ENCODE data around the gene SCARB1.

SCARB1 gene

DNA sequence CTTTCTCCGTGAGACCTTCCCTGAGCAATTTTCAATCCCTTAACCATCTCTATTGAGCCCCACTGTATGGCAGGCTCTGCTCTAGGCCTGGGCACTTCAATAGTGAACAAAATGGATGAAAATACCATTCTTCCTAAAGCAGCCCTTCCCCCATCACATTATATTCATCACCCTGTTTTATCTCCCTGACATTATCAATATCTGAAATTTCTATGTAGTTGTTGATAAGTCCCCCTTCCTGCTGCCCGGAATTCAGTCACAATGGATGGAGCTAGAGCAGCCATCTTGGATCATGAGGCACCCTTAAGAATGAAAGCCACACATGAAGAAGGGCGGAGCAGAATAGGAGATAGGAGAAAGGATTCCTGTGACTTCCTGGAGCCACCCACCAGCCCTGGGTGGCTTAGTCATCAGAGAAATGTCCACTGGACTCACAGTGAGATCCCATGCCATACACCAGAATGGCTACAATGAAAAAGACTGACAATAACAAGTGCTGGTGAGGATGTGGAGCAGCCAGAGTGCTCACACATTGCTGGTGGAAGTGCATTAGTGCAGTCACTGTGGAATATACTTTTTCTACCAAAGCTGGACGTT is 33.9 kb downstream of the SCARB1 start:
- ChIA-PET POLR2A (no interaction called here), CTCF (no interaction called here)
- peaks cover 5% of the 10 kb centered on the region; the same call in 1 of the 2 replicates for H3K4me1 ChIP-seq (ENCODE audit: control insufficient read depth, insufficient read depth, low read length)
- peak; percentile 46 for TF ChIP-seq SETDB1 (IDR thresholded peaks at IDR 0.05; ENCODE audit: insufficient read length, low read length)
- TF ChIP-seq, protein P1, sequence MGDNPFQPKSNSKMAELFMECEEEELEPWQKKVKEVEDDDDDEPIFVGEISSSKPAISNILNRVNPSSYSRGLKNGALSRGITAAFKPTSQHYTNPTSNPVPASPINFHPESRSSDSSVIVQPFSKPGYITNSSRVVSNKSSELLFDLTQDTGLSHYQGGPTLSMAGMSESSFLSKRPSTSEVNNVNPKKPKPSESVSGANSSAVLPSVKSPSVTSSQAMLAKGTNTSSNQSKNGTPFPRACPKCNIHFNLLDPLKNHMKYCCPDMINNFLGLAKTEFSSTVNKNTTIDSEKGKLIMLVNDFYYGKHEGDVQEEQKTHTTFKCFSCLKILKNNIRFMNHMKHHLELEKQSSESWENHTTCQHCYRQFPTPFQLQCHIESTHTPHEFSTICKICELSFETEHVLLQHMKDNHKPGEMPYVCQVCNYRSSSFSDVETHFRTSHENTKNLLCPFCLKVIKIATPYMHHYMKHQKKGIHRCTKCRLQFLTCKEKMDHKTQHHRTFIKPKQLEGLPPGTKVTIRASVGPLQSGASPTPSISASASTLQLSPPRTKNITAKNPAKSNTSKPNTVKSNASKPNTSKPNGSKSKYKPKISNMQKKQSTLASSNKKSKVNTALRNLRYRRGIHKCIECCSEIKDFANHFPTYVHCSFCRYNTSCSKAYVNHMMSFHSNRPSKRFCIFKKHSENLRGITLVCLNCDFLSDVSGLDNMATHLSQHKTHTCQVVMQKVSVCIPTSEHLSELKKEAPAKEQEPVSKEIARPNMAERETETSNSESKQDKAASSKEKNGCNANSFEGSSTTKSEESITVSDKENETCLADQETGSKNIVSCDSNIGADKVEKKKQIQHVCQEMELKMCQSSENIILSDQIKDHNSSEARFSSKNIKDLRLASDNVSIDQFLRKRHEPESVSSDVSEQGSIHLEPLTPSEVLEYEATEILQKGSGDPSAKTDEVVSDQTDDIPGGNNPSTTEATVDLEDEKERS (tag by site-specific recombination; IDR thresholded peaks at IDR 0.05): 0 out of 2 replicates have a peak, but pooled peaks have one; percentile 57
- no peak for TF ChIP-seq OVOL3 (tag by site-specific recombination; IDR thresholded peaks at IDR 0.05)
- TF ChIP-seq, protein P2, sequence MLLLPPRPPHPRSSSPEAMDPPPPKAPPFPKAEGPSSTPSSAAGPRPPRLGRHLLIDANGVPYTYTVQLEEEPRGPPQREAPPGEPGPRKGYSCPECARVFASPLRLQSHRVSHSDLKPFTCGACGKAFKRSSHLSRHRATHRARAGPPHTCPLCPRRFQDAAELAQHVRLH (tag by site-specific recombination; IDR thresholded peaks at IDR 0.05): peak; percentile 57; the same call in 1 of the 2 replicates
- peak; percentile 99 for TF ChIP-seq ZNF184 (tag by site-specific recombination; IDR thresholded peaks at IDR 0.05)
- TF ChIP-seq, protein P3, sequence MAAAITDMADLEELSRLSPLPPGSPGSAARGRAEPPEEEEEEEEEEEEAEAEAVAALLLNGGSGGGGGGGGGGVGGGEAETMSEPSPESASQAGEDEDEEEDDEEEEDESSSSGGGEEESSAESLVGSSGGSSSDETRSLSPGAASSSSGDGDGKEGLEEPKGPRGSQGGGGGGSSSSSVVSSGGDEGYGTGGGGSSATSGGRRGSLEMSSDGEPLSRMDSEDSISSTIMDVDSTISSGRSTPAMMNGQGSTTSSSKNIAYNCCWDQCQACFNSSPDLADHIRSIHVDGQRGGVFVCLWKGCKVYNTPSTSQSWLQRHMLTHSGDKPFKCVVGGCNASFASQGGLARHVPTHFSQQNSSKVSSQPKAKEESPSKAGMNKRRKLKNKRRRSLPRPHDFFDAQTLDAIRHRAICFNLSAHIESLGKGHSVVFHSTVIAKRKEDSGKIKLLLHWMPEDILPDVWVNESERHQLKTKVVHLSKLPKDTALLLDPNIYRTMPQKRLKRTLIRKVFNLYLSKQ (tag by site-specific recombination; IDR thresholded peaks at IDR 0.05; ENCODE audit: borderline replicate concordance): no peak
- no peaks in the 10 kb centered on the region; a peak in 1 of 3 replicates for H3K36me3 ChIP-seq (ENCODE audit: control insufficient read depth in 2 of 2, insufficient read depth in 1 of 2, low read length in 2 of 2)
- H3K9me3 ChIP-seq (ENCODE audit: control insufficient read depth, insufficient read depth, low read depth, low read length): no peaks in the 10 kb centered on the region
- H3K27ac ChIP-seq (ENCODE audit: extremely low read depth, low read depth, low read length): no peak overlapping the region
- no peak overlapping the region for H3K4me3 ChIP-seq (ENCODE audit: low read depth, low read length)

DNA sequence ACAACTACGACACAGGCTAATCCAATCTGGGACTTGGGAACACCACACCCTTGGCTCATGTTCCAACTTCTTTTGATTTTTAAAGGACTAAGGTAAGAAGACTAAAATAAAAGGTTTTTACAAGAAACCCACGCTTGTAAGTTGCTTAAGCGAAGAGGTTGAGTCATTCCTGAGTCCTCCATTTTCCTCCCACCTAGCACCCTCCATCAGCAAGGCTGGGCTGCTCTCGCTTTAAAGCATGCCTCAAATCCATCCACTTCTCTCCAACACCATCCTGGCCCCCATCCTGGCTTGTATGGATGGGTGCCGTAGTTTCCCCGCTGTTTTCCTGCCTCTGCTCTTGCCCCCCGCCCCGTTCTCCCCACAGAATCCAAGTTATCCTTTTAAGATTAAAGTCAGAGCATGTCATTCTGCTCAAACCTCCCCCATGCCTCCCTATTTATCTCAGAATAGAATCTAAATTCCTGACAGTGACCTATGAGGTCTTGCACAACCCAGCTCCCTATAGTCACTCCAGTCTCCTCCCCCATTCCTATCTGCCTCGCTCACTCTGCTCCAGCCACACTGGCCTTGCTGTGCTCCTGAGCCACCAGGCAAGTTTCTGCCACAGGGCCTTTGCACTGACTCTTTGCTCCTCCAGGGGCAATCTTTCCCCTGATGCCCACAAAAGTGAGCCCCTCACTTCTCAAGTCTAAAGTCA is 34.5 kb downstream of the SCARB1 start:
- no peaks in the 10 kb centered on the region for H3K9me3 ChIP-seq (ENCODE audit: control insufficient read depth, insufficient read depth, low read depth, low read length)
- no peak overlapping the region for H3K27ac ChIP-seq (ENCODE audit: extremely low read depth, low read depth, low read length)
- H3K36me3 ChIP-seq (ENCODE audit: control insufficient read depth in 2 of 2, insufficient read depth in 1 of 2, low read length in 2 of 2): no peaks in the 10 kb centered on the region; a peak in 1 of 3 replicates
- H3K4me3 ChIP-seq (ENCODE audit: low read depth, low read length): no peak overlapping the region
- H3K4me1 ChIP-seq (ENCODE audit: control insufficient read depth, insufficient read depth, low read length): peaks cover 5% of the 10 kb centered on the region; the same call in 1 of the 2 replicates
- TF ChIP-seq SETDB1 (IDR thresholded peaks at IDR 0.05; ENCODE audit: insufficient read length, low read length): no peak
- 0 out of 2 replicates have a peak, but pooled peaks have one; percentile 28 for TF ChIP-seq ZNF324 (tag by site-specific recombination; IDR thresholded peaks at IDR 0.05)
- TF ChIP-seq ZNF76 (tag by site-specific recombination; IDR thresholded peaks at IDR 0.05; ENCODE audit: borderline replicate concordance, low read depth): no peak
- TF ChIP-seq WT1 (tag by site-specific recombination; IDR thresholded peaks at IDR 0.05): peak; percentile 15; the same call in 1 of the 2 replicates
- TF ChIP-seq ZNF571 (tag by site-specific recombination; IDR thresholded peaks at IDR 0.05): no peak
- peak; percentile 25; the same call in 1 of the 2 replicates for TF ChIP-seq ZFHX2 (tag by site-specific recombination; conservative IDR thresholded peaks at IDR 0.05)
- TF ChIP-seq ZNF623 (tag by site-specific recombination; IDR thresholded peaks at IDR 0.05): peak; percentile 99
- TF ChIP-seq, protein P4, sequence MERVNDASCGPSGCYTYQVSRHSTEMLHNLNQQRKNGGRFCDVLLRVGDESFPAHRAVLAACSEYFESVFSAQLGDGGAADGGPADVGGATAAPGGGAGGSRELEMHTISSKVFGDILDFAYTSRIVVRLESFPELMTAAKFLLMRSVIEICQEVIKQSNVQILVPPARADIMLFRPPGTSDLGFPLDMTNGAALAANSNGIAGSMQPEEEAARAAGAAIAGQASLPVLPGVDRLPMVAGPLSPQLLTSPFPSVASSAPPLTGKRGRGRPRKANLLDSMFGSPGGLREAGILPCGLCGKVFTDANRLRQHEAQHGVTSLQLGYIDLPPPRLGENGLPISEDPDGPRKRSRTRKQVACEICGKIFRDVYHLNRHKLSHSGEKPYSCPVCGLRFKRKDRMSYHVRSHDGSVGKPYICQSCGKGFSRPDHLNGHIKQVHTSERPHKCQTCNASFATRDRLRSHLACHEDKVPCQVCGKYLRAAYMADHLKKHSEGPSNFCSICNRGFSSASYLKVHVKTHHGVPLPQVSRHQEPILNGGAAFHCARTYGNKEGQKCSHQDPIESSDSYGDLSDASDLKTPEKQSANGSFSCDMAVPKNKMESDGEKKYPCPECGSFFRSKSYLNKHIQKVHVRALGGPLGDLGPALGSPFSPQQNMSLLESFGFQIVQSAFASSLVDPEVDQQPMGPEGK (tag by site-specific recombination; IDR thresholded peaks at IDR 0.05): 0 out of 2 replicates have a peak, but pooled peaks have one; percentile 35
- ChIA-PET POLR2A (no interaction called here), CTCF (interaction anchor here (0.6 to 1.4 kb wide), 2 partner anchors 78 to 1022 kb away, joined by 4 read pairs; no protein-coding TSS in a partner anchor)
